HEK293T (cell line): ENCODE results near the gene PCP4L1.

Source experiments
- BHLHE40 ChIP-seq: fragments of 450-650 bp; IDR thresholded peaks from 2 replicates; pipeline ENCODE4 v1.6.1; 2016; ENCODE audit warnings: mild to moderate bottlenecking, moderate library complexity, borderline replicate concordance
- CTBP1 ChIP-seq: fragments of 450-650 bp; IDR thresholded peaks from 2 replicates; pipeline ENCODE4 v1.6.1; 2016; ENCODE audit warnings: borderline replicate concordance
- ELF4 ChIP-seq: fragments of 450-650 bp; IDR thresholded peaks from 2 replicates; pipeline ENCODE4 v1.6.1; 2017; ENCODE audit warnings: antibody characterized with exemption
- FOXA1 ChIP-seq: fragments of 450-650 bp; IDR thresholded peaks from 2 replicates; pipeline ENCODE4 v1.6.1; 2016; ENCODE audit warnings: mild to moderate bottlenecking
- FOXK2 ChIP-seq: fragments of 450-650 bp; IDR thresholded peaks from 2 replicates; pipeline ENCODE4 v1.6.1; 2016; ENCODE audit warnings: mild to moderate bottlenecking
- FOXM1 ChIP-seq: fragments of 450-650 bp; IDR thresholded peaks from 2 replicates; pipeline ENCODE4 v1.6.1; 2017; ENCODE audit warnings: mild to moderate bottlenecking, borderline replicate concordance
- HDGF ChIP-seq: fragments of 450-650 bp; IDR thresholded peaks from 2 replicates; pipeline ENCODE4 v1.6.1; 2017; ENCODE audit warnings: antibody characterized with exemption, borderline replicate concordance
- L3MBTL2 ChIP-seq: fragments of 450-650 bp; conservative IDR thresholded peaks from 2 replicates; pipeline ENCODE4 v1.6.1; 2016; ENCODE audit warnings: mild to moderate bottlenecking
- NFRKB ChIP-seq: fragments of 450-650 bp; IDR thresholded peaks from 2 replicates; pipeline ENCODE4 v1.6.1; 2016; ENCODE audit warnings: mild to moderate bottlenecking, moderate library complexity
- SP1 ChIP-seq: fragments of 450-650 bp; IDR thresholded peaks from 2 replicates; pipeline ENCODE4 v1.6.1; 2017
- ZNF384 ChIP-seq: fragments of 450-650 bp; IDR thresholded peaks from 2 replicates; pipeline ENCODE4 v1.6.1; 2016

DNA sequence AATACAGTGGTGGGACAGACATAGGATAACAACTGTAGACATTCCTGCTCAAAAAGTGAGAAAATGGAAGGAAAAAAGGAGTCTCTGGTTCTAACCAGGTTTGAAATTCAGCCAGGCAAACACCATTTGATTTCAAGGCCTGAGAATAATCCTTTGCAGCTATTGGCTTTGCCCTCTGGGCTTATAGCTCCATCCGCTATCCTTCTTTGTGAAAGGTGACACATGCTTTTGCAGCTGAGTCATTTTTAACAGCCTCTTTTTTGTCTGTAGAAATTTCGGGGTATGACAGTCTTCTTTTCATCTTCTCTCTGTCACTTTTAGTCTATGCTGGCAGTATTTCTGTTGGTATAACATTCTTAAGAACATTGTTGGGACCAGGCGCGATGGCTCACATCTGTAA is 71.8 kb downstream of the PCP4L1 start:
- no peak for TF ChIP-seq SP1
- no peak for TF ChIP-seq ZNF384
- TF ChIP-seq NFRKB, result no peak
- TF ChIP-seq FOXA1, result no peak
- no peak for TF ChIP-seq BHLHE40
- TF ChIP-seq FOXM1, result no peak
- no peak for TF ChIP-seq HDGF
- no peak for TF ChIP-seq ELF4
- TF ChIP-seq L3MBTL2, result no peak
- no peak for TF ChIP-seq FOXK2
- TF ChIP-seq CTBP1, result no peak
